Neural cell (in vitro differentiated cells): ENCODE measurements around the gene KRTAP10-4. TPM values are rescaled to one million over a fixed set of nuclear protein-coding genes. Genes with fewer than 3 reads are reported as not detected.

Source experiments
- H2AFZ ChIP-seq: fragments of 200-600, 300-800 bp; sonication (generic), shearing (Covaris generic); 2 replicates; pipeline ENCODE4 v1.6.0; 2014; ENCODE audit warnings: low read depth, mild to moderate bottlenecking, antibody characterized with exemption, low read length, moderate library complexity
- H3F3A ChIP-seq: fragments of 200-600 bp; shearing (Covaris generic); 2 replicates; pipeline ENCODE4 v1.6.1; 2016; ENCODE audit warnings: mild to moderate bottlenecking, moderate library complexity, mixed read lengths, antibody characterized with exemption, low read length; ENCODE audit not compliant: insufficient read depth, poor library complexity, severe bottlenecking
- H3K27ac ChIP-seq: fragments of 200-600, 300-800 bp; sonication (generic), shearing (Covaris generic); 2 replicates; pipeline ENCODE4 v1.5.1; 2014; ENCODE audit warnings: mild to moderate bottlenecking, low read length, moderate library complexity
- H3K27me3 ChIP-seq: fragments of 300-800, 200-600 bp; sonication (generic), shearing (Covaris generic); 2 replicates; pipeline ENCODE4 v1.6.0; 2014; ENCODE audit warnings: mild to moderate bottlenecking, low read depth, low read length, moderate library complexity; ENCODE audit not compliant: insufficient read depth
- H3K36me3 ChIP-seq: fragments of 300-800, 200-600 bp; sonication (generic), shearing (Covaris generic); 2 replicates; pipeline ENCODE4 v1.5.1; 2014; ENCODE audit warnings: mild to moderate bottlenecking, antibody characterized with exemption, low read length, moderate library complexity; ENCODE audit not compliant: insufficient read depth
- H3K4me2 ChIP-seq: fragments of 300-800, 200-600 bp; sonication (generic), shearing (Covaris generic); 2 replicates; pipeline ENCODE4 v1.6.0; 2014; ENCODE audit warnings: mild to moderate bottlenecking, low read length
- H3K4me3 ChIP-seq: fragments of 300-800, 200-600 bp; sonication (generic), shearing (Covaris generic); 2 replicates; pipeline ENCODE4 v1.5.1; 2014; ENCODE audit warnings: mild to moderate bottlenecking, low read length, moderate library complexity
- H3K79me2 ChIP-seq: fragments of 200-600 bp; shearing (Covaris generic); replicated peaks from 2 replicates; pipeline ENCODE4 v1.6.0; 2014; ENCODE audit warnings: mild to moderate bottlenecking, low read length, moderate library complexity; ENCODE audit not compliant: insufficient read depth
- H3K9ac ChIP-seq: fragments of 300-800, 200-600 bp; sonication (generic), shearing (Covaris generic); 2 replicates; pipeline ENCODE4 v1.6.1; 2016; ENCODE audit warnings: mild to moderate bottlenecking, low read length, mixed read lengths
- H3K9me2 ChIP-seq: fragments of 200-600 bp; shearing (Covaris generic); 2 replicates; pipeline ENCODE4 v1.6.1; 2016; ENCODE audit warnings: mild to moderate bottlenecking, low read length, mixed read lengths; ENCODE audit not compliant: insufficient read depth
- H3K9me3 ChIP-seq: fragments of 200-600, 300-800 bp; sonication (generic), shearing (Covaris generic); 2 replicates; pipeline ENCODE4 v1.6.1; 2016; ENCODE audit warnings: mild to moderate bottlenecking, mixed run types, low read length, moderate library complexity, mixed read lengths
- H4K20me1 ChIP-seq: fragments of 200-600 bp; shearing (Covaris generic); 2 replicates; pipeline ENCODE4 v1.6.1; 2016; ENCODE audit warnings: mild to moderate bottlenecking, mixed run types; ENCODE audit not compliant: insufficient read depth
- CTCF ChIP-seq: fragments of 450-650 bp; IDR thresholded peaks from 2 replicates; pipeline ENCODE4 v1.5.1; 2014; ENCODE audit warnings: antibody characterized with exemption, mild to moderate bottlenecking, moderate library complexity; ENCODE audit not compliant: poor library complexity, severe bottlenecking
- EP300 ChIP-seq: fragments of 450-650 bp; conservative IDR thresholded peaks from 2 replicates; pipeline ENCODE4 v1.6.1; 2014; ENCODE audit warnings: antibody characterized with exemption, mild to moderate bottlenecking, moderate library complexity; ENCODE audit not compliant: poor library complexity, severe bottlenecking
- EZH2 ChIP-seq: fragments of 200-600, 300-800 bp; shearing (Covaris generic), sonication (generic); IDR thresholded peaks from 2 replicates; pipeline ENCODE4 v1.6.1; 2014; ENCODE audit warnings: antibody characterized with exemption, low read length, borderline replicate concordance, mild to moderate bottlenecking; ENCODE audit not compliant: insufficient read depth, poor library complexity, severe bottlenecking
- MXI1 ChIP-seq: fragments of 450-650 bp; conservative IDR thresholded peaks from 2 replicates; pipeline ENCODE4 v1.6.1; 2014; ENCODE audit warnings: antibody characterized with exemption, mild to moderate bottlenecking; ENCODE audit not compliant: poor library complexity, severe bottlenecking
- POLR2AphosphoS5 ChIP-seq: IDR thresholded peaks from 2 replicates; pipeline ENCODE4 v1.6.1; 2012
- RAD21 ChIP-seq: fragments of 450-650 bp; conservative IDR thresholded peaks from 2 replicates; pipeline ENCODE4 v1.6.1; 2014; ENCODE audit warnings: antibody characterized with exemption, mild to moderate bottlenecking, moderate library complexity
- REST ChIP-seq: IDR thresholded peaks from 2 replicates; pipeline ENCODE4 v1.6.1; 2012; ENCODE audit warnings: borderline replicate concordance
- SMC3 ChIP-seq: fragments of 450-650 bp; conservative IDR thresholded peaks from 2 replicates; pipeline ENCODE4 v1.6.1; 2014; ENCODE audit warnings: antibody characterized with exemption, mild to moderate bottlenecking, moderate library complexity; ENCODE audit not compliant: poor library complexity
- TAF1 ChIP-seq: IDR thresholded peaks from 2 replicates; pipeline ENCODE4 v1.6.1; 2012; ENCODE audit warnings: low read depth
- polyA plus RNA-seq: library from polyadenylated mRNA; depleted of rRNA; stranded (reverse); fragments of >200 nt; gene quantifications from 2 replicates; pipeline ENCODE4 v1.2.3, GENCODE V29; 2014

KRTAP10-4 gene
- polyA plus RNA-seq, 1 donor from 2014 or later: not detected

- TF ChIP-seq REST (no peak), TAF1 (no peak), RAD21 (no peak), EZH2 (no peak)
- no peaks in the 10 kb centered on the region for H4K20me1 ChIP-seq
- peaks cover 10% of the 10 kb centered on the region for H3K9me3 ChIP-seq
- no peaks in the 10 kb centered on the region for H3K36me3 ChIP-seq
- H3K4me2 ChIP-seq: no peak overlapping the region
- H3K9me2 ChIP-seq: no peaks in the 10 kb centered on the region
- H3K27ac ChIP-seq: no peak overlapping the region
- no peak overlapping the region for H2AFZ ChIP-seq
- H3K4me3 ChIP-seq: no peak overlapping the region
- no peak overlapping the region for H3K9ac ChIP-seq
- no peaks in the 10 kb centered on the region for H3K27me3 ChIP-seq
- no peaks in the 10 kb centered on the region for H3F3A ChIP-seq
- H3K79me2 ChIP-seq: no peaks in the 10 kb centered on the region
Measured at GRCh38 chr21:44568667-44569556, 4.6 kb upstream of the KRTAP10-4 start.

GRCh38 chr21:44569861-44570517 is 3.5 kb upstream of the KRTAP10-4 start:
- no peak overlapping the region for H3K9ac ChIP-seq
- H3K27ac ChIP-seq: no peak overlapping the region
- no peaks in the 10 kb centered on the region for H3K27me3 ChIP-seq
- no peak overlapping the region for H3K4me2 ChIP-seq
- H3K9me2 ChIP-seq: no peaks in the 10 kb centered on the region
- TF ChIP-seq REST: no peak
- no peak for TF ChIP-seq RAD21
- TF ChIP-seq EP300: no peak
- TF ChIP-seq CTCF: no peak
- TF ChIP-seq POLR2AphosphoS5: no peak
- TF ChIP-seq EZH2: no peak
- no peak for TF ChIP-seq SMC3
- TF ChIP-seq MXI1: no peak
- TF ChIP-seq TAF1: no peak
- peaks cover 10% of the 10 kb centered on the region for H3K9me3 ChIP-seq
- H3F3A ChIP-seq: no peaks in the 10 kb centered on the region
- H3K4me3 ChIP-seq: no peak overlapping the region
- no peak overlapping the region for H2AFZ ChIP-seq
- H4K20me1 ChIP-seq: no peaks in the 10 kb centered on the region
- H3K36me3 ChIP-seq: no peaks in the 10 kb centered on the region
- H3K79me2 ChIP-seq: no peaks in the 10 kb centered on the region
